A673 (cell line): ENCODE measurements around the gene TMEM35B. TPM values are rescaled to one million over a fixed set of nuclear protein-coding genes. Genes with fewer than 3 reads are reported as not detected.
"Not testable (repeated sequence)": the region's sequence is repeated elsewhere in the genome, so short reads cannot be mapped to it uniquely, and the experiment has no call there.

Experiments
- BruUV-seq: library from RNA; stranded (reverse); fragments of 400-500 nt; replicated peaks from 2 replicates; lab custom pipeline; 2021; lab: Mats Ljungman, UMichigan
- CTCF ChIA-PET: fragments of 300-600 bp; sonication (Branson Sonifier 250); formaldehyde crosslinking; loops from one replicate; lab custom pipeline; 2022; ENCODE audit warnings: antibody characterized with exemption; lab: Charles Lee
- POLR2A ChIA-PET: fragments of 300-600 bp; sonication (Branson Sonifier 250); formaldehyde crosslinking; loops from one replicate; lab custom pipeline; 2022; ENCODE audit warnings: antibody characterized with exemption; ENCODE audit not compliant: low non-redundant PET; lab: Charles Lee
- DNase-seq: peaks from one replicate; pipeline ENCODE4 v3.0.0-alpha.2; 2015; ENCODE audit warnings: low spot score
- H3K27ac ChIP-seq: fragments of 200-600 bp; sonication (generic); 2 replicates; pipeline ENCODE4 v1.5.1; 2016; ENCODE audit warnings: mixed run types, low read depth, mild to moderate bottlenecking, mixed read lengths, antibody characterized with exemption, low read length; ENCODE audit not compliant: poor library complexity, severe bottlenecking
- H3K27me3 ChIP-seq: fragments of 200-600 bp; sonication (generic); replicated peaks from 2 replicates; pipeline ENCODE4 v1.6.1; 2017; ENCODE audit warnings: mixed run types, low read depth, mild to moderate bottlenecking, mixed read lengths, antibody characterized with exemption, low read length; ENCODE audit not compliant: insufficient read depth, poor library complexity
- H3K36me3 ChIP-seq: fragments of 200-600 bp; sonication (generic); 2 replicates; pipeline ENCODE4 v1.6.1; 2016; ENCODE audit warnings: mixed run types, mild to moderate bottlenecking, mixed read lengths, antibody characterized with exemption, low read length; ENCODE audit not compliant: insufficient read depth, poor library complexity, severe bottlenecking
- H3K4me1 ChIP-seq: fragments of 200-600 bp; sonication (generic); 2 replicates; pipeline ENCODE4 v1.6.1; 2017; ENCODE audit warnings: mixed run types, mild to moderate bottlenecking, mixed read lengths, antibody characterized with exemption, low read length; ENCODE audit not compliant: insufficient read depth, poor library complexity, severe bottlenecking
- H3K4me3 ChIP-seq: fragments of 200-600 bp; sonication (generic); 2 replicates; pipeline ENCODE4 v1.5.1; 2016; ENCODE audit warnings: low read depth, mixed run types, mild to moderate bottlenecking, mixed read lengths, low read length; ENCODE audit not compliant: poor library complexity, severe bottlenecking
- H3K9me3 ChIP-seq: fragments of 200-600 bp; sonication (generic); 2 replicates; pipeline ENCODE4 v1.6.1; 2016; ENCODE audit warnings: mixed run types, low read depth, mild to moderate bottlenecking, mixed read lengths, antibody characterized with exemption, low read length; ENCODE audit not compliant: poor library complexity, severe bottlenecking
- EZH2 ChIP-seq: fragments of 200-600 bp; sonication (generic); IDR thresholded peaks from 2 replicates; pipeline ENCODE4 v1.6.1; 2017; ENCODE audit warnings: borderline replicate concordance, low read depth, mild to moderate bottlenecking, mixed read lengths, antibody characterized with exemption, low read length; ENCODE audit not compliant: poor library complexity, severe bottlenecking
- intact Hi-C: fragments of 100-400 bp; cut with micrococcal nuclease; formaldehyde crosslinking; loops from one replicate; pipeline ENCODE4 v1.10.0; 2022; ENCODE audit not compliant: unreplicated experiment
- total RNA-seq: library from RNA; stranded (reverse); gene quantifications from 2 replicates; pipeline ENCODE4 v1.2.3, GENCODE V29; 2021
- TF ChIP-seq, protein P1 (sequence below): fragments of 300-800, 200-600 bp; sonication (generic); conservative IDR thresholded peaks from 2 replicates; pipeline ENCODE4 v1.5.1; 2017; ENCODE audit warnings: low read depth, mild to moderate bottlenecking, antibody characterized with exemption, low read length, moderate library complexity, mixed read lengths

TMEM35B gene
- total RNA-seq, 1 experiment from 2014 or later = 10.6 TPM

DNA sequence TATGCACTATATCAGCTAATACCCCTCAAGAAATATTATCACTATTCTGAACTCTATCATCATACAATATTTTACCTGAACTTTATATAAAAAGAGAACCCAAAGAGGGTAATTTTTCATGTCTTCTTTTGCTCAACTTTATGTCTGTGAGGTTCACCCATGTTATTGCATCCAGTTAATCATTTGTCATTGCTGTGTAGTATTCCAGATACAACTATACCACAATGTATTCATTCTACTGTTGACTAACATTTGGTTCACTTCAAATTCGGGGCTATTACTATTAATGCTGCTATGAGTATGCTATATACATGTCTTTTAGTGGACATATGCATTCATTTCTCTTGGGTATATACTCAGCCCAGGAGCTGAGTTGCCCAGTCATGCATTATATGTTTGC, 34.7 kb downstream of the TMEM35B start:
- no TSS peak for BruUV-seq
- Histone ChIP-seq H3K27me3 (peaks cover 6% of the 10 kb centered on the region), H3K36me3 (no peaks in the 10 kb centered on the region), H3K4me1 (no peaks in the 10 kb centered on the region), H3K4me3 (no peak overlapping the region), H3K9me3 (no peaks in the 10 kb centered on the region), H3K27ac (no peak overlapping the region)
- ChIA-PET CTCF (no interaction called here), POLR2A (no interaction called here)
- intact Hi-C loops = no loop called here
- TF ChIP-seq, protein P1, sequence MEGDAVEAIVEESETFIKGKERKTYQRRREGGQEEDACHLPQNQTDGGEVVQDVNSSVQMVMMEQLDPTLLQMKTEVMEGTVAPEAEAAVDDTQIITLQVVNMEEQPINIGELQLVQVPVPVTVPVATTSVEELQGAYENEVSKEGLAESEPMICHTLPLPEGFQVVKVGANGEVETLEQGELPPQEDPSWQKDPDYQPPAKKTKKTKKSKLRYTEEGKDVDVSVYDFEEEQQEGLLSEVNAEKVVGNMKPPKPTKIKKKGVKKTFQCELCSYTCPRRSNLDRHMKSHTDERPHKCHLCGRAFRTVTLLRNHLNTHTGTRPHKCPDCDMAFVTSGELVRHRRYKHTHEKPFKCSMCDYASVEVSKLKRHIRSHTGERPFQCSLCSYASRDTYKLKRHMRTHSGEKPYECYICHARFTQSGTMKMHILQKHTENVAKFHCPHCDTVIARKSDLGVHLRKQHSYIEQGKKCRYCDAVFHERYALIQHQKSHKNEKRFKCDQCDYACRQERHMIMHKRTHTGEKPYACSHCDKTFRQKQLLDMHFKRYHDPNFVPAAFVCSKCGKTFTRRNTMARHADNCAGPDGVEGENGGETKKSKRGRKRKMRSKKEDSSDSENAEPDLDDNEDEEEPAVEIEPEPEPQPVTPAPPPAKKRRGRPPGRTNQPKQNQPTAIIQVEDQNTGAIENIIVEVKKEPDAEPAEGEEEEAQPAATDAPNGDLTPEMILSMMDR = no peak
- TF ChIP-seq EZH2 = no peak
- DNase-seq = no peak

DNA sequence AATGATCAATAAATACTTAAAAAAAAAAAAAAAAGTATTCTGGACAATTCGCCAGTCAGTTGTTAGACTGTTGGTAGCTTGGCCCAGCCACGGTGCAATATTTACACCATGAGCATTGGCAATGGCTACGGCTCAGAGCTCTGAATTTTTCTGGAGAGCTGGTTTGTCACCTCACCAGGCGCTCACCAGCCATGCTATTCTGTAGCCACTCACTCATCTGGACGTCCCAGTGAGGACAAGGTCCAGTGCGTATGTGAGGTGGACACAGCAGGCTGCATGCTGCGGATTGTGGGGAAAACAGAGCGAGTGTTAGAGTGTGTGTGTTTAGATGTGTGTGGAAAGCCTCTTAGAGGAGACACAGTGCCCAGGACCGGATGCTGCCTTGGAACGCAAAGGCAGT, 36.4 kb downstream of the TMEM35B start:
- BruUV-seq, CTCF ChIA-PET, H3K27me3 ChIP-seq, H3K4me1 ChIP-seq, H3K27ac ChIP-seq, DNase-seq, POLR2A ChIA-PET, H3K9me3 ChIP-seq, H3K36me3 ChIP-seq, intact Hi-C loops, H3K4me3 ChIP-seq: not testable (repeated sequence)

DNA sequence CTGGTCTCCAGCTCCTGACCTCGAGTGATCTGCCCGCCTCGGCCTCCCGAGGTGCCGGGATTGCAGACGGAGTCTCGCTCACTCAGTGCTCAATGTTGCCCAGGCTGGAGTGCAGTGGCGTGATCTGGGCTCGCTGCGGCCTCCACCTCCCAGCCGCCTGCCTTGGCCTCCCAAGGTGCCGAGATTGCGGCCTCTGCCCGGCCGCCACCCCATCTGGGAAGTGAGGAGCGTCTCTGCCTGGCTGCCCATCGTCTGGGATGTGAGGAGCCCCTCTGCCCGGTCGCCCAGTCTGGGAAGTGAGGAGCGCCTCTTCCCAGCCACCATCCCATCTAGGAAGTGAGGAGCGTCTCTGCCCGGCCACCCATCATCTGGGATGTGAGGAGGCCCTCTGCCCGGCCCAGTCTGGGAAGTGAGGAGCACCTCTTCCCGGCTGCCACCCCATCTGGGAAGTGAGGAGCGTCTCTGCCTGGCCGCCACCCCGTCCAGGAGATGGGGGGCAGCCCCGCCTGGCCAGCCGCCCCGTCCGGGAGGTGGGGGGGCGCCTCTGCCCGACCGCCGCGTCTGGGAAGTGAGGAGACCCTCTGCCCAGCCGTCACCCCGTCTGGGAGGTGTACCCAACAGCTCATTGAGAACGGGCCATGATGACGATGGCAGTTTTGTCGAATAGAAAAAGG, 37.4 kb downstream of the TMEM35B start:
- H3K4me3 ChIP-seq, H3K9me3 ChIP-seq, H3K4me1 ChIP-seq, BruUV-seq, H3K36me3 ChIP-seq, CTCF ChIA-PET, H3K27ac ChIP-seq, DNase-seq, intact Hi-C loops, POLR2A ChIA-PET: not testable (repeated sequence)
- H3K27me3 ChIP-seq = peaks cover 13% of the 10 kb centered on the region

DNA sequence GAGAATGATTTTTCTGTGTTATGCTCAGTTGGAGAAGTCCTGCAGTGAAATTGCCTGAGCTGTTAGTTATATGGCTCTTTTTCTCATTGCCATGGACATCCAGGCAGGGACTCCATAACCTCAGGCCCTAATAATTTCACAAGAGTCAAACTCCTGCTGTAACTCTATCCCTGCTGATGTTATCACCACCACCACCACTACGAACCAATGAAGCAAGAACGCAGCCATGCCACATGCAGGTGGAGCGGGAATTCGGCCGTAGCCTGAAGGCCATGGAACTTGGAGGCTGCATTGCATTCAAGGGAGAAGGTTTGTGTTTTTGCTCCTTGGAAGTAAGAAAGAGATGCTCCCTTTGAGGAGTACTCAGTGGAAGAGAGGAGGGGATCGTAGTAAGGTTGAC, 38.9 kb downstream of the TMEM35B start:
- Histone ChIP-seq H3K27ac (no peak overlapping the region), H3K27me3 (peaks cover 13% of the 10 kb centered on the region), H3K36me3 (no peaks in the 10 kb centered on the region), H3K4me1 (no peaks in the 10 kb centered on the region), H3K4me3 (no peak overlapping the region), H3K9me3 (no peaks in the 10 kb centered on the region)
- DNase-seq = no peak
- POLR2A ChIA-PET = no interaction called here
- TF ChIP-seq, protein P1 = no peak
- TF ChIP-seq EZH2 = no peak
- BruUV-seq = no TSS peak
- intact Hi-C loops = no loop called here
- CTCF ChIA-PET = no interaction called here

DNA sequence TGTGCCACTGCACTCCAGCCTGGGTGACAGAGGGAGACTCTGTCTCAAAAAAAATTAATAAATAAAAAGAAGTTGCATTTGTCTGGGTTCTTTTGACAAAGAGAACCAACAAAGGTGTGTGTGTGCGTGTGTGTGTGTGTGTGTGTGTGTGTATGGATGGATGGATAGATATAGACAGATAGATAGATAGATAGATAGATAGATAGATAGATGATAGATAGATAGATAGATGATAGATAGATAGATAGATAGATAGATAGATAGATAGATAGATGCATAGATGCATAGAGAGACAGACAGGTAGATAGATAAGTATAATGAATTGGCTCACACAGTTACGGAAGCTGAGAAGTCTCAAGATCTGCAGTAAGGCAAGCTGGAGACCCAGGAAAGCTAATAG, 43.3 kb downstream of the TMEM35B start:
- POLR2A ChIA-PET, H3K27ac ChIP-seq, H3K9me3 ChIP-seq, CTCF ChIA-PET, intact Hi-C loops, DNase-seq, H3K4me1 ChIP-seq, BruUV-seq, H3K4me3 ChIP-seq, H3K36me3 ChIP-seq: not testable (repeated sequence)
- peaks cover 31% of the 10 kb centered on the region for H3K27me3 ChIP-seq
